ENCODE data around the gene PCNT. TPM values are rescaled to one million over a fixed set of nuclear protein-coding genes. Genes with fewer than 3 reads are reported as not detected.
A peak's percentile ranks its signal among the peaks of the same experiment; 100 is the strongest.

PCNT gene
- 23.9 TPM for polyA plus RNA-seq (2013, experiment 1 of 2)
- 19.0 TPM for polyA plus RNA-seq (2013, experiment 2 of 2)

GRCh38 chr21:46323710-46324389 lies at the start of gene PCNT, which contains the start of gene C21orf58:
Gene PCNT (plus strand): TSS chr21:46324156. CDS start chr21:46324229, 73 bp downstream.
Gene C21orf58 (minus strand): TSS chr21:46323870. CDS start chr21:46322738, 1,132 bp downstream.
- Histone ChIP-seq H3K27ac (ENCODE audit: low read depth, low read length, severe bottlenecking) (peak within 1 kb of the TSS; percentile 97), H3K36me3 (ENCODE audit: control insufficient read depth, insufficient read depth, low read length) (peaks cover 17% of the 10 kb centered on the region), H3K4me1 (ENCODE audit: control insufficient read depth, insufficient read depth, low read length, poor library complexity, severe bottlenecking) (peaks cover 20% of the 10 kb centered on the region), H3K4me3 (ENCODE audit: extremely low read depth, insufficient read depth, low read length, poor library complexity, severe bottlenecking) (peak within 1 kb of the TSS; percentile 89), H3K9me3 (ENCODE audit: control insufficient read depth, low read length) (no peaks in the 10 kb centered on the region)
- WGBS, 2 experiments (ENCODE audit: insufficient coverage in 2 of 2) = 0% methylated on average over 69 to 72 of the region's 76 CpGs

- no peak overlapping the region for H3K4me3 ChIP-seq (ENCODE audit: extremely low read depth, insufficient read depth, low read length, poor library complexity, severe bottlenecking)
- 97 to 100% methylated on average over 4 to 6 of the region's 11 CpGs for WGBS, 2 experiments (ENCODE audit: insufficient coverage in 2 of 2)
- H3K4me1 ChIP-seq (ENCODE audit: control insufficient read depth, insufficient read depth, low read length, poor library complexity, severe bottlenecking) = no peaks in the 10 kb centered on the region
- H3K9me3 ChIP-seq (ENCODE audit: control insufficient read depth, low read length) = no peaks in the 10 kb centered on the region
- peaks cover 100% of the 10 kb centered on the region for H3K36me3 ChIP-seq (ENCODE audit: control insufficient read depth, insufficient read depth, low read length)
- no peak overlapping the region for H3K27ac ChIP-seq (ENCODE audit: low read depth, low read length, severe bottlenecking)
Measured at GRCh38 chr21:46274797-46275390, 49.1 kb upstream of the PCNT start.

- peaks cover 60% of the 10 kb centered on the region for H3K36me3 ChIP-seq (ENCODE audit: control insufficient read depth, insufficient read depth, low read length)
- peaks cover 34% of the 10 kb centered on the region for H3K4me1 ChIP-seq (ENCODE audit: control insufficient read depth, insufficient read depth, low read length, poor library complexity, severe bottlenecking)
- no peaks in the 10 kb centered on the region for H3K9me3 ChIP-seq (ENCODE audit: control insufficient read depth, low read length)
- no peak overlapping the region for H3K4me3 ChIP-seq (ENCODE audit: extremely low read depth, insufficient read depth, low read length, poor library complexity, severe bottlenecking)
- H3K27ac ChIP-seq (ENCODE audit: low read depth, low read length, severe bottlenecking) = no peak overlapping the region
- 94% methylated on average over 12 to 13 of the region's 15 CpGs for WGBS, 2 experiments (ENCODE audit: insufficient coverage in 2 of 2)
Measured at GRCh38 chr21:46284077-46284644, 39.8 kb upstream of the PCNT start.

- no peaks in the 10 kb centered on the region for H3K9me3 ChIP-seq (ENCODE audit: control insufficient read depth, low read length)
- 89 to 91% methylated on average over 1 of the region's 1 CpG for WGBS, 2 experiments (ENCODE audit: insufficient coverage in 2 of 2)
- peak overlapping the region; percentile 72 for H3K4me3 ChIP-seq (ENCODE audit: extremely low read depth, insufficient read depth, low read length, poor library complexity, severe bottlenecking)
- peaks cover 34% of the 10 kb centered on the region for H3K4me1 ChIP-seq (ENCODE audit: control insufficient read depth, insufficient read depth, low read length, poor library complexity, severe bottlenecking)
- H3K36me3 ChIP-seq (ENCODE audit: control insufficient read depth, insufficient read depth, low read length) = peaks cover 55% of the 10 kb centered on the region
- no peak overlapping the region for H3K27ac ChIP-seq (ENCODE audit: low read depth, low read length, severe bottlenecking)
Measured at GRCh38 chr21:46284733-46285132, 39.2 kb upstream of the PCNT start.

- Histone ChIP-seq H3K27ac (ENCODE audit: low read depth, low read length, severe bottlenecking) (peak within 1 kb of the TSS; percentile 96), H3K36me3 (ENCODE audit: control insufficient read depth, insufficient read depth, low read length) (peaks cover 53% of the 10 kb centered on the region), H3K4me3 (ENCODE audit: extremely low read depth, insufficient read depth, low read length, poor library complexity, severe bottlenecking) (peak within 1 kb of the TSS; percentile 72), H3K4me1 (ENCODE audit: control insufficient read depth, insufficient read depth, low read length, poor library complexity, severe bottlenecking) (peaks cover 34% of the 10 kb centered on the region), H3K9me3 (ENCODE audit: control insufficient read depth, low read length) (no peaks in the 10 kb centered on the region)
- 54 to 67% methylated on average over 2 to 3 of the region's 6 CpGs for WGBS, 2 experiments (ENCODE audit: insufficient coverage in 2 of 2)
Measured at GRCh38 chr21:46285206-46285661, 38.7 kb upstream of the PCNT start, which contains the start of gene MCM3AP. Gene MCM3AP (minus strand): TSS chr21:46285611. CDS start chr21:46285286, 325 bp downstream.

- Histone ChIP-seq H3K4me1 (ENCODE audit: control insufficient read depth, insufficient read depth, low read length, poor library complexity, severe bottlenecking) (peaks cover 34% of the 10 kb centered on the region), H3K4me3 (ENCODE audit: extremely low read depth, insufficient read depth, low read length, poor library complexity, severe bottlenecking) (peak within 1 kb of the TSS; percentile 72), H3K9me3 (ENCODE audit: control insufficient read depth, low read length) (no peaks in the 10 kb centered on the region), H3K27ac (ENCODE audit: low read depth, low read length, severe bottlenecking) (peak within 1 kb of the TSS; percentile 96), H3K36me3 (ENCODE audit: control insufficient read depth, insufficient read depth, low read length) (peaks cover 46% of the 10 kb centered on the region)
- 0% methylated on average over 85 to 97 of the region's 105 CpGs for WGBS, 2 experiments (ENCODE audit: insufficient coverage in 2 of 2)
Measured at GRCh38 chr21:46285761-46286647, 38.0 kb upstream of the PCNT start, which contains the start of gene YBEY. Gene YBEY (plus strand): TSS chr21:46286342. CDS start chr21:46286914, 572 bp downstream.

- Histone ChIP-seq H3K9me3 (ENCODE audit: control insufficient read depth, low read length) (no peaks in the 10 kb centered on the region), H3K27ac (ENCODE audit: low read depth, low read length, severe bottlenecking) (peak overlapping the region; percentile 96), H3K4me3 (ENCODE audit: extremely low read depth, insufficient read depth, low read length, poor library complexity, severe bottlenecking) (peak overlapping the region; percentile 72), H3K4me1 (ENCODE audit: control insufficient read depth, insufficient read depth, low read length, poor library complexity, severe bottlenecking) (peaks cover 34% of the 10 kb centered on the region), H3K36me3 (ENCODE audit: control insufficient read depth, insufficient read depth, low read length) (peaks cover 46% of the 10 kb centered on the region)
- WGBS, 2 experiments (ENCODE audit: insufficient coverage in 2 of 2) = 0% methylated on average over 7 to 8 of the region's 16 CpGs
Measured at GRCh38 chr21:46286648-46287002, 37.3 kb upstream of the PCNT start.

- no peaks in the 10 kb centered on the region for H3K9me3 ChIP-seq (ENCODE audit: control insufficient read depth, low read length)
- peaks cover 30% of the 10 kb centered on the region for H3K4me1 ChIP-seq (ENCODE audit: control insufficient read depth, insufficient read depth, low read length, poor library complexity, severe bottlenecking)
- no peak overlapping the region for H3K27ac ChIP-seq (ENCODE audit: low read depth, low read length, severe bottlenecking)
- WGBS, 2 experiments (ENCODE audit: insufficient coverage in 2 of 2) = 89 to 96% methylated on average over 2 to 10 of the region's 10 CpGs
- H3K4me3 ChIP-seq (ENCODE audit: extremely low read depth, insufficient read depth, low read length, poor library complexity, severe bottlenecking) = peak overlapping the region; percentile 72
- peaks cover 45% of the 10 kb centered on the region for H3K36me3 ChIP-seq (ENCODE audit: control insufficient read depth, insufficient read depth, low read length)
Measured at GRCh38 chr21:46287541-46287940, 36.4 kb upstream of the PCNT start.

GRCh38 chr21:46289655-46290179 lies 34.2 kb upstream of the PCNT start:
- H3K4me1 ChIP-seq (ENCODE audit: control insufficient read depth, insufficient read depth, low read length, poor library complexity, severe bottlenecking) = peaks cover 13% of the 10 kb centered on the region
- H3K36me3 ChIP-seq (ENCODE audit: control insufficient read depth, insufficient read depth, low read length) = peaks cover 29% of the 10 kb centered on the region
- WGBS, 2 experiments (ENCODE audit: insufficient coverage in 2 of 2) = 72 to 84% methylated on average over 6 of the region's 6 CpGs
- H3K9me3 ChIP-seq (ENCODE audit: control insufficient read depth, low read length) = no peaks in the 10 kb centered on the region
- H3K27ac ChIP-seq (ENCODE audit: low read depth, low read length, severe bottlenecking) = no peak overlapping the region
- H3K4me3 ChIP-seq (ENCODE audit: extremely low read depth, insufficient read depth, low read length, poor library complexity, severe bottlenecking) = no peak overlapping the region

GRCh38 chr21:46291561-46291960 lies 32.4 kb upstream of the PCNT start:
- Histone ChIP-seq H3K36me3 (ENCODE audit: control insufficient read depth, insufficient read depth, low read length) (peaks cover 25% of the 10 kb centered on the region), H3K27ac (ENCODE audit: low read depth, low read length, severe bottlenecking) (no peak overlapping the region), H3K4me3 (ENCODE audit: extremely low read depth, insufficient read depth, low read length, poor library complexity, severe bottlenecking) (no peak overlapping the region), H3K4me1 (ENCODE audit: control insufficient read depth, insufficient read depth, low read length, poor library complexity, severe bottlenecking) (peaks cover 16% of the 10 kb centered on the region), H3K9me3 (ENCODE audit: control insufficient read depth, low read length) (no peaks in the 10 kb centered on the region)
- WGBS, 2 experiments (ENCODE audit: insufficient coverage in 2 of 2) = 100% methylated on average over 1 to 2 of the region's 2 CpGs

All from mesodermal cell (in vitro differentiated cells).